ENCODE measurements around the gene KRTAP10-2.
"Not testable (repeated sequence)": the region's sequence is repeated elsewhere in the genome, so short reads cannot be mapped to it uniquely, and the experiment has no call there.

Gene KRTAP10-2

GRCh38 chr21:44551340-44551961 lies at the start of gene KRTAP10-2:
KRTAP10-2 (minus strand) TSS chr21:44551505; CDS start chr21:44551458, 47 bp downstream.
- DNase-seq (ENCODE audit: low spot score): no peak

- DNase-seq (ENCODE audit: low spot score): not testable (repeated sequence)
Measured at GRCh38 chr21:44601091-44601490, 49.8 kb upstream of the KRTAP10-2 start.

- DNase-seq (ENCODE audit: low spot score): not testable (repeated sequence)
Measured at GRCh38 chr21:44600118-44600978, 49.0 kb upstream of the KRTAP10-2 start, which contains the start of gene KRTAP10-7. KRTAP10-7 (plus strand) TSS chr21:44600597; CDS start chr21:44600622, 25 bp downstream.

- DNase-seq (ENCODE audit: low spot score): no peak
Measured at GRCh38 chr21:44599264-44600029, 48.1 kb upstream of the KRTAP10-2 start.

- DNase-seq (ENCODE audit: low spot score): no peak
Measured at GRCh38 chr21:44598061-44598460, 46.8 kb upstream of the KRTAP10-2 start.

GRCh38 chr21:44596068-44596725 lies 44.9 kb upstream of the KRTAP10-2 start:
- no peak for DNase-seq (ENCODE audit: low spot score)

GRCh38 chr21:44595524-44595923 lies 44.2 kb upstream of the KRTAP10-2 start:
- no peak for DNase-seq (ENCODE audit: low spot score)

- DNase-seq (ENCODE audit: low spot score): no peak
Measured at GRCh38 chr21:44594406-44594916, 43.2 kb upstream of the KRTAP10-2 start.

- DNase-seq (ENCODE audit: low spot score): no peak
Measured at GRCh38 chr21:44593598-44594405, 42.5 kb upstream of the KRTAP10-2 start.

GRCh38 chr21:44592446-44593311 lies 41.4 kb upstream of the KRTAP10-2 start, which contains the start of gene KRTAP10-6:
KRTAP10-6 (minus strand) TSS chr21:44592505; CDS start chr21:44592484, 21 bp downstream.
- DNase-seq (ENCODE audit: low spot score): no peak

GRCh38 chr21:44591801-44592130 lies 40.5 kb upstream of the KRTAP10-2 start:
- DNase-seq (ENCODE audit: low spot score): not testable (repeated sequence)

GRCh38 chr21:44590897-44591800 lies 39.8 kb upstream of the KRTAP10-2 start:
- DNase-seq (ENCODE audit: low spot score): not testable (repeated sequence)

- no peak for DNase-seq (ENCODE audit: low spot score)
Measured at GRCh38 chr21:44590311-44590721, 39.0 kb upstream of the KRTAP10-2 start.

- no peak for DNase-seq (ENCODE audit: low spot score)
Measured at GRCh38 chr21:44589586-44590305, 38.4 kb upstream of the KRTAP10-2 start.

GRCh38 chr21:44589094-44589493 lies 37.8 kb upstream of the KRTAP10-2 start:
- no peak for DNase-seq (ENCODE audit: low spot score)

- DNase-seq (ENCODE audit: low spot score): no peak
Measured at GRCh38 chr21:44585892-44586291, 34.6 kb upstream of the KRTAP10-2 start.

GRCh38 chr21:44583800-44584147 lies 32.5 kb upstream of the KRTAP10-2 start:
- no peak for DNase-seq (ENCODE audit: low spot score)

All from GM03348 (cell line).